Measurements from ENCODE around the gene CPLX4. TPM values are rescaled to one million over a fixed set of nuclear protein-coding genes. Genes with fewer than 3 reads are reported as not detected.

Gene CPLX4
- total and polyA plus RNA-seq, 2 of the 8 experiments (the other 6 are each of a cell fraction or from before 2014, with no cell fraction given): not detected

- TF ChIP-seq SP1 (IDR thresholded peaks at IDR 0.05; ENCODE audit: low read depth, low read length): no peak
- TF ChIP-seq TAF1 (IDR thresholded peaks at IDR 0.05; ENCODE audit: low read depth, low read length): no peak
- no peak for TF ChIP-seq MAFK (IDR thresholded peaks at IDR 0.05; ENCODE audit: low read depth, low read length)
- no peak for TF ChIP-seq TBP (IDR thresholded peaks at IDR 0.05; ENCODE audit: low read depth, low read length)
- no peak for TF ChIP-seq ZNF274 (IDR thresholded peaks at IDR 0.05; ENCODE audit: borderline replicate concordance, extremely low read depth, low read length)
- TF ChIP-seq HDAC6 (IDR thresholded peaks at IDR 0.05; ENCODE audit: low read depth, low read length): no peak
- TF ChIP-seq CREB1 (IDR thresholded peaks at IDR 0.05): no peak
Measured at GRCh38 chr18:59345556-59345955, 27.1 kb upstream of the CPLX4 start (continued).

Data from H1 (cell line).